T-helper 2 cell (primary cell): ENCODE results near the gene DNAJC11.
"Not testable (repeated sequence)": the region's sequence is repeated elsewhere in the genome, so short reads cannot be mapped to it uniquely, and the experiment has no call there.

ENCODE experiments used
- DNase-seq, 5 experiments: peaks; one replicate each; pipeline versions ENCODE4 v3.0.0 to v3.0.0-alpha.2; 2012 to 2022

DNAJC11 gene

DNA sequence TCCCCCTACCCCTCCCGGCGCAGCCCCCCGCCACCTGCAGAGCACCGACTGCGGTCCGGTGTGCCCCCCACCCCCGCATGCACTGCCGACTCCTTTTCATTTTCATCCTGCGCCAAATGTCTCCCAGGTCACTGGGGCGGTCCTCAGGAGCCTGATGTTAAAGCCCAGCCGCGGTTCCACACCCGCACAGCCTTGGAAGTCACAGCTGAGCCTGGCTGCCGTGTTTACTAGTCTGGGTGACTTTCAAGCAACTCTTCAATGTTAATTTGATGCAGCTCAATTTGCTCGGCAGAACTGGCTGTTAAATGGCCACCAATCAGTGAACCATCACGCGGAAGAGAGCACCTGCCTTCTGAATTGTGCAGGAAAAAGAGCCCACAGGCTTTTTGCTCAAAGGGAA lies 49.7 kb downstream of the DNAJC11 start:
- DNase-seq, result no peak

DNA sequence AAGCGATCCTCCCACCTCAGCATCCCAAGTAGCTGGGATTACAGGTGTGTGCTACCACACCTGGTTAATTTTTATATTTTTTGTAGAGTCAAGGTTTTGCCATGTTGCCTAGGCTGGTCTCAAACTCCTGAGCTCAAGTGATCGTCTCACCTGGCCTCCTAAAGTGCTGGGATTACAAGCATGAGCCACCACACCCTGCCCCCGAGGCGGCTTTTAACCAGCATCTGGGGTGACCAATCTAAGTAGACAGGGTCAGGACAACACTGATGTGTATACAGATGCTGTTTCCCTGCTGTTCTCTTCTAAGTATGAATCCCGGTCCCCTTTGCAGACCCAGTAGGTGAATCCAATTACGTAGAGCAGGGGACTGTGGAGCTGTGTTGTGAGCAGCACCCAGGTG lies 53.1 kb downstream of the DNAJC11 start:
- no peak for DNase-seq

DNA sequence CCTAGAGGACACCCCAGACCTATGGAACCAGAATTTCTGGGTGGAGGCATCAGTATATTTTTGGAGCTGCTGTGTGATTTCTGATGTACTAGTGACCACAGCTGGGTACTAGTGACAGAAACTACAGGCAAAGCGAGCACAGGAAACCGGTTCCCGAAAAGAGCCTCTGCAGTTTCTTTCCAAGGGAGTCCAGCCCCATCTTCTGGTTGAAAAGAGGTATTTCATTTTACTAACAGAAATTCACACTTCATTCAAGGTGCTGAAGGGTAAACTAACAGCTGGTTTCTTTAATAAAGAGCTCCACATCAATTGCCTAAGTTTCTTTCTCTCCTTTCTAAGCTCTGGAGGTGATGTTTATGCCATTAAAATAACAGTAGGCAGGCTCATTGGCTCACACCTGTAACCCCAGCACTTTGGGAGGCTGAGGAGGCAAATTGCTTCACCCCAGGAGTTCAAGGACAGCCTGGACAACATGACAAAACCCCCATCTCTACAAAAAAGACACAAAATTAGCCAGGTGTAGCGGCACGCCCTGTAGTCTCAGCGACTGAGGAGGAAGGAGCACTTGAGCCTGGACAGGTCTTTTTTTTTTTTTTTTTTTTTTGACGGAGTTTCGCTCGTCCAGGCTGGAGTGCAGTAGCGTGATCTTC lies 55.0 kb downstream of the DNAJC11 start:
- peak in 2 of 5 experiments; percentile 25 to 63 for DNase-seq

DNA sequence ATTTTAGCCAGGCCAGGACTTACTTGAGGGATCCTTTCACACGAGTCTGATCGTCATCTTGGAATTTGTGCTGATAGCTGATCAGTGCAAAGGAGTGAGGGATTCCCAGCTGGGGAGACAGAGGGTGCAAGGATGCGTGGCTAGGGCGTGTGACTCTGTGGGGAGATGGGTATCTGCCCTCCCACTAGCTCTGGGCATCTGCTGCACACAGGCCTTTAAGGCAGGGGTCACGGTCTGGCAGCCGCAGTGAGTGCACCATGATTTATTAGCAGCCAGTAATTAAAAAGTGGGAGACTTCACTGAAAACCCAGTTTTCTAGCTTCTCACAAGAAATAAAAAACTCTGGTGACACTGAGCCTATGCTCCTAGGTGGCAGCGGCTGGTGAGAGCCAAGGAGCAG lies 56.6 kb downstream of the DNAJC11 start:
- DNase-seq, result no peak

DNA sequence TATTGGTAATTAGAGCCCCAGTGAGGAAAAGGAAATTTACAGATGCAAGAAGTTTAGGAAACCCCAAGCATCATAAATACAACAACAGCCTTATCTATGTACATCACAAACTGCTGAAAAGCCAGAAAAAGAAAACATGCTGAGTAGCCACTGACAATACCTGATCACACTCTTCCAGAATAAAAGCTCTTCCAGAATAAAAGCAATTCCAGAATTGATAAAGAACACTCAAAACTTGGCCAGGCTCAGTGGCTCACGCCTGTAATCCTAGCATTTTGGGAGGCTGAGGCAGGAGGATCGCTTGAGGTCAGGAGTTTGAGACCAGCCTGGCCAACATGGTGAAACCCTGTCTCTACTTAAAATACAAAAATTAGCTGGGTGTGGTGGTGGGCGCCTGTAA lies 60.7 kb downstream of the DNAJC11 start:
- DNase-seq, result not testable (repeated sequence)

DNA sequence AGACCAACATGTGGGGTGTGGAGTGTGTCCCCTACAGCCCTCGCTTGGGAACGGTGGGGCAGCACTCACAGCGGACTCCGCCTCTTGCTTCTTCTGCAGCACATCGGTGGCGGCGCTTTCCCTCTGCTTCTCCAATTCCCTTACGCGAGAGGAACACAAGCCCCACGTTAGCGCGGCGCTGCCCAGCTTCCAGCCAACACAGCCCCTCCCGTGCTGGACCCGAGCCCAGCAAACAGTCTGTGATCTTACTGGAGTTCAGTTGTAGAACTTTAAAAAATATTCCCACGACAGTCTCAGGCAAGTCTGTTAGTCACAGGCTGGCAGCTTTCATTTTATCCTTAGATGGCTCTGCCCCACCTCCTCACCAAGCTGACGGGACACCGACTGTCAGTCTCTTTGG lies 63.4 kb downstream of the DNAJC11 start:
- no peak for DNase-seq

DNA sequence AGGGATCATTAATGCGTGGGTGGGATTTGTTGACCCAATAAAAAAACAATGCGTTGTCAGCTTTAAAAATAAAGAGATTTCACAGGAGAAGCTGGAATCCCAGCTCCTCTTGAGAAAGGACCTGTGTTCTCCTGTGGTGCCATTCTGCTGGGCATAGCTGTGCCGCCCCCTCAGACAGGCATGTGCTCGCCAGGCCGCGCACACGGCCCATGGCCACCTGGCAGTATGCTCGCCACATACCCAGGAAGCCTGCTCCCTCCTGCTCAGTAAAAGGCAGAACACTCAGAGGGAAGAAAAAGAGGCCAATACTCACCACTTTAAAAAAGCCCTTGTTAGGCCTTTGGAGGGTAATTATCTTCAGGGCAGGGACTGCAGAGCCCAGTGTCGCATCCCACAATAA lies 63.8 kb downstream of the DNAJC11 start:
- DNase-seq, result no peak

DNA sequence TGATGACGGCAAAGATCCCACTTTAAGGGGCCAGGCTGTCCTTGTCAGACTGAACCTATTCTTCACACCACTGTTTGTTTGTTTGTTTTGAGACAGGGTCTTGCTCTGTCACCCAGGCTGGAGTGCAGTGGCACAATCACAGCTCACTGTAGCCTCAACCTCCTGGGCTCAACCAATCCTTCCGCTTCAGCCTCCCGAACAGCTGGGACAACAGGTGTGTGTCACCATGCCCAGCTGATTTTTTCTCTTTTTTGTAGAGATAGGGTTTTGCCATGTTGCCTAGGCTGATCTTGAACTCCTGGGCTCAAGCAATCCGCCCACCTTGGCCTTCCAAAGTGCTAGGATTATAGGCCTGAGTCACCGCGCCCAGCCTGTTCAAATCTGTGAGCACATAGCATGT lies 64.8 kb downstream of the DNAJC11 start:
- DNase-seq, result not testable (repeated sequence)

DNA sequence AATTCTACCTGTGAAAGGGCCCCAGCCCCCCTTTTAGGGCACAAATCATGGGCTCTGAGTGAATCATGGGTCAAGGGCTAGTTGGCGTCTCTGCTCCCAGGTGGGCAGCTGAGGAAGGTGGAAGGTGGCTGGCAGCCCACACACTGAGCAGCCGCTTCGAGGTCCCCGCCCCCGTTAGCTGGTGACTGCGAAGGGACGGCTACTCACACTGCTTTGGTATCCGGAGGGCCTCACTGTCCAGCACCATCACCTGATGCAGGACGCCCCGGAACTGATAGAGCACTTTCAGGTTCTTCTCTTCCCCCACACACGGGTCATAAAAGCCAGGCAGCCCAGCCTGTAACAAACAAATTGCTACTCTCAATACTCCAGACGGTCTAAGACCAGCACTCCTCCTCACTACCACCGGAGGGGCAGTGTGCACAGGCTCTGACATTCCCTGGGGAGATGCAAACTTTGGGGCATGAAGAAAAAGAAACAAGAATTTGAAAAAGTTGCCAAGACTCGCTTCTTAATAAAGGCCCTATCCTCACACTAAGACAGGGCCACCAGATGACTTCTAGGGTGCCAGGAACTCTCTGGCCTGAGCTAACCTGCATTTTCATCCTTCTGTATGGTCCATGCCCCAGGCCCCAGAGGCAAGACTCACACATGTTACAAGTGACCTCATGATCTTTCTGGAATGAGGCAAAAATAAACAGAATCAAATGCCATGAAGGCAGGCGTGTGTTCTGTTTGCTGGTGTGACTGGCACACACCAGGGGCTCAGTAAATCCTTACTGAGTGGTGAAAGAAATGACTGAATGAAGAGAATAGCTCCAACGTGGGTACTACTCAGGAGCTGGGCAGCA lies 65.5 kb downstream of the DNAJC11 start:
- DNase-seq, result no peak

DNA sequence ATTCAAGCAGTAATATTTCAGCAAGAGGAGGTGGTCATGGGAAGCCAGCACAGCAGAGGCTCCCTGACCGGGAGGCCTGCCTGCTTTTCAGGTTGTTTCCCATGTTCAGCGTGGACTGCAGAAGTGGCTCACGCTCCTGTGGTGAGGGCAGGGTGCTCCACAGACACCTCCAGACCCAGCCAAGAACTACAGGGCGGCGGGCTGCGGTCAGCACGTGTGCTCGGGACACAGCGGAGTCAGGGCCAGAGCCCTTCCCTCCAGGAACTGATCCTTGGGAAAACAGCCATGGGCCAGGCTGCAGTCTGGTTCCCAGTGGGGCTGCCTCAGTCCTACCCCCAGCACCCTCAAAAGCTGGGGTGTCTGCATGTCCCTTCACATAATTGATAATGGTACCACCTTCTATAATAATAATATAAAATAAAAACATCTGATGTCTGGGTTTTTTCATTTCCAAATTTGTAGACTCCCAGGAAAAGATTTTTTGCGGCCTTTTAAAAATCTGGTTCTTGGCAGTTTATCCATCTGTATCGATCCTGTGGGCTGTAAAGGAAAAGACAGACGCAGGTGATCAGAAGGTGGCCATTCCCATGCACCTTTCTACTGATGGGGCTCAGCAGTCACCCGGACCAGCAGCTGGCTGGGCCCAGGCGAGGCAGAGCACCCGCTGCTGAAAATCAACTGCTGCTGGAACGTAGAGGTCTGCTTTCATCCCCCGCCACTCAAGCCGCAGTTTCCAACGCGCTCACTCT lies 66.3 kb downstream of the DNAJC11 start:
- DNase-seq, result no peak

DNA sequence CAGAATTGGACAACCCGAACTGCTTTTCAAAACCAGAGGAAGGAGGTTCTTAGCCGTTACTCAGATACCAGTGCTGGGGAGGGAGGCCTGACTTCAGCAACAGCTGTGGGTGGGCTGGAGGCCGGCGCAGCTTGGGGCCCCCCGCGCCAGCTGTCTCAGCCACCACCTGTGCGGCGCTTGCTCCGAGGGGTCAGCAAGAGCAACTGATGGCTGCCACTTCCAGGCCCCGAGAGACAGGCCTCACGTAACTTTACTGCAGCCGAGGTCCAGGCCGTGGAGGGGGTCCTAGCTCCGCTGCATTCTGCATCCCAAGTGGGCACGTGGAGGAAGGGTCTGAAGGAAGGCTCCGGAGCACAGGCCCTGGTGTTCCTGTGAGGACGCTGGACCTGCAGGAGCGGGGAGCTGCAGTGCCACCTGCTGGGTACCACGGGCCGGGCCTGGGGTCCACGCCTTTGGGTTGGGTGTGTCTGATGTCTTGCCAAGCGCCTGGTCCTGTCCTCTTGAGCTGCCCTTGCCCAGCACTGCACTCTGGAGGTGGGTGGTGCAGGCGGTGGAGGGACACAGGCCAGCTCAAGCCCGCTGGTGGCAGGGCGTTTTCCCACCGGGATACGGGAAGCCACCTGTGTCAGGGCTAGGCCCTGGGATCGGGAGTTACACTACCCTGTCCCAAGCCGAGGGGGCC lies 67.1 kb downstream of the DNAJC11 start:
- DNase-seq, result peak in 3 of 5 experiments; percentile 12 to 33 (median 15)

DNA sequence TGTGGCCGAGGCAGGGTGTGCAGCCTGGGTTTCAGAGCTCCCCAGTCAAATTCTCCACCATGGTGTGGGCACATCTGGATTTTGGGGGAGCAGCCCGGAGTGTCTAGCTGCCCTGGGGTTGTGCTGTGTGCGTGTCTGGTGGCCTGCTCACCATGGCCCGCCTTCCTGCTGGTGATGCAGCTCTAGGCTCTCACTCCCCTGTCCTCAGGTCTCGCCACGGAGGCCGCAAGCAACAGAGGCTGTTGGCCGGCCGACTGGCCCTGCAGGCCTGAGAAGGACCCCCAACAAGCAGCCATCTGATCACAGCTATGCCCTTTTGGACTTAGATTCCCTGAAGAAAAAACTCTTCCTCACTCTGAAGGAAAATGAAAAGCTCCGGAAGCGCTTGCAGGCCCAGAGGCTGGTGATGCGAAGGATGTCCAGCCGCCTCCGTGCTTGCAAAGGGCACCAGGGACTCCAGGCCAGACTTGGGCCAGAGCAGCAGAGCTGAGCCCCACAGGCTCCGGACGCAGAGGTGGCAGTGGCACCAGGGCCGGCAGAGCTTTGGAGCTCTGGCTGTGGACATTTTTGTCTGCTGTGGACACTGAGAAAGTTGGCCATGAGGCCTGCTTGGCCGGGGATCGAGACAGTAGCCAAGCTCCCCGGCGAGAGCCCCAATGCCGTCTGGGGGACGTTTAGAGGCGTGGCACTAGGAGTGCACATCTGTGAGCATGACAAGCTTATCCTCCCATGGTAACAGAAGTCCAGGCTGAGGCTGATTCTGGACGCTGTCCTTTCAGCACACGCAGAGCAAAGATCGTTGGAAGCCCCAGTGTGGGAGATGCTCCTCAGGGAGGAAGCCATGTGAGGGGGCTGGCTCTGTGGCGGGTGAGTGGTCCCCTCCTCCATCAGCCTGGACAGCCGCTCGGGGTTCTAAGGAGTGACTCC lies 68.8 kb downstream of the DNAJC11 start:
- DNase-seq, result no peak

DNA sequence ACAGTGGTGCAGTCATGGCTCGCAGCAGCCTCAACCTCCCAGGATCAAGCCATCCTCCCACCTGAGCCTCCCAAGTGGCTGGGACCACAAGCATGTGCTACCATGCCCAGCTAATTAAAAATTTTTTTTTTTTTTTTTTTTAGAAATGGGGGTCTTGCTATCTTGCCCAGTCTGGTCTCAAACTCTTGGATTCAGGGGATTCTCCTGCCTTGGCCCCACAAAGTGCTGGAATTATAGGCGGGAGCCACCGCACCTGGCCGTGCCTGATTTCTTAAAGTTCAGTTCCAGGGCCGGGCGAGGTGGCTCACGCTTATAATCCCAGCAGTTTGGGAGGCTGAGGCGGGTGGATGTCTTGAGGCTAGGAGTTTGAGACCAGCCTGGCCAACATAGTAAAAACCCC lies 70.6 kb downstream of the DNAJC11 start:
- DNase-seq, result no peak

DNA sequence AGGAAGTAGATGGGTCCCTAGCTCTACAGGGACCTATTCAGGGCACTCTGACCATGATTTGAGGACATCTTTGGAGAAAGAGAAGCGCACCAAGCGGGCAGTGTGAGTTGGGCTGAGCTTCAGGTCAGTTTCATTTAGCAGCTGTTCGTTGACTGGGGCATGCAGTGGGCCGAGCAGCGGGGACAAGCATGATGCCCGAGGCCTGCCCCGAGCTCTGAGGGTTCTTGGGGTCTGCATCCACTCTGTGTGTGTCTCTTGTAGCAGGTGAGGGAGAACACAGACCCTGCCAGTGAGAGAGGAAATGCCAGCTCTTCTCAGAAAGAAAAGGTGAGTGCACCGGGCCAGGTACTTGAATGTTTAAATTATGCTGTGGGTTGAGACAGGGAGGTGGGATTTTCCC lies 71.6 kb downstream of the DNAJC11 start:
- DNase-seq, result no peak

DNA sequence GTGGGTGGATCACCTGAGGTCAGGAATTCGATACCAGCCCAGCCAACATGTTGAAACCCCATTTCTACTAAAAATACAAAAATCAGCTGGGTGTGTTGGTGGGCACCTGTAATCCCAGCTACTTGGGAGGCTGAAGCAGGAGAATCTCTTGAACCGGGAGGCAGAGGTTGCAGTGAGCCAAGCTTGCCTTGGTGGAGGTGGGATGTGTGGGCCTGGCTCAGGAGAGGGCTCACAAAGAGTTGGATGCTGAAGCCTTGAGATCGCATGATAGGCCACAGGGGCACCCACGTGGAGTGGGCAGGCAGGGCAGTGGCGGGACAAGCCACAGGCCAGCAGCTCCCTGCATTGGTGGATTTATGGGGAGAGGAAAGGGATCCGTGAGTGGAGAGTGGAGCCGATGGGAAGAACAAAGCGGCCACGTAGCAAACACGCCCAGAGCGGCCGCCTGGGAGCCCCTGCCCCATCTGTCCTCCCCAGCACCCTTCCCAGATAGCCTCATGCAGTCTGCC lies 72.6 kb downstream of the DNAJC11 start:
- DNase-seq, result no peak

DNA sequence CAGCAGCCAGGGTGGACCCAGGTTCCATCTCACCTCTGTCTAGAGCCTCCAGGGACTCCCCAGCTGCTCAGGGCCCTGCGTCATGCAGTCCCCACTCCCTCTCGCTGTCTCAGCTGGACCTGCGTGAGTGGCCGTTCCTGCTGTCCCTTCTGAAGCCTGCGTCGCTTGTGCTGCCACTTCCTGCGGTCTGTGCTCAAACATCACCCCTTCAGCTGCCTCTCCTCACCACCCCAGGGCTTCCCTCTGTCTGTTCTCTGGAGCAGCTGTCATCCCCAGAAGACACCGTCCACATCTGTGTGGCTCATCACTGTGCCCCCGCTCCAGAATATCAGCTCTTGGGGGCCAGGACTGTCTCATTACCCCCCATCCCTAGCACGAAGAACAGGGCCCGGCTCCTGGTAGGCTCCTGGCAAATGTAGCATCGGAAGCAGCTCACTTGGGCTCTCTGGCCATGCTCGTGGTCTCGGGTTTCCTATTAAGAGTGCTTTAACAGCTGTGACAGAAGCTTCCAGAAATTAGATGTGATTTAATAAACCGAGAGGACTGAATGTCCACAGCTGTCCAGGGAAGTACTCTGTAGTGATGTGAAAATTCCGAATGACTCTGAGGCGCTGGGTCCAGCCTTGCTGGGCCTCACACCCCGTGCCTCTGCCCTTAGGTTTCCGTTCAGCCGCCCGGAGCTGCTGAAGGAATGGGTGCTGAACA lies 73.6 kb downstream of the DNAJC11 start:
- no peak for DNase-seq

DNA sequence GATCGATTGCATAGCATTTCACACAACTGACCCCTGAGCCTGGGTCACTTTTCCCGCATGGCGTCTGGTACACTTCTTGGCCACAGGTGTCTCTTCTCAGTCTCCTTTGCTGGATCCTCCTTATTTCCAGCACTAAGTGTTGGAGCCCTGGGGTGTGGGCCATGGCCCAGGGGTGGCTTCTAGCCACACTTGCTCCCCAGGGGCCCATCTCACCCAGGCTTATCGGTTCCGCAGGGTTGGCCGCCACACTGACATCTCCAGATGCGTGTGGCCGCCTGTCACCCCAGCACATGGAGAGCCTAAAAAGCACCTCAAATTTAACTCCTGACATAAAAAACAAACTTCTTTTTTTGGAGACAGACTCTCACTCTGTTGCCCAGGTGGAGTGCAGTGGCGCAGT lies 74.6 kb downstream of the DNAJC11 start:
- no peak for DNase-seq

DNA sequence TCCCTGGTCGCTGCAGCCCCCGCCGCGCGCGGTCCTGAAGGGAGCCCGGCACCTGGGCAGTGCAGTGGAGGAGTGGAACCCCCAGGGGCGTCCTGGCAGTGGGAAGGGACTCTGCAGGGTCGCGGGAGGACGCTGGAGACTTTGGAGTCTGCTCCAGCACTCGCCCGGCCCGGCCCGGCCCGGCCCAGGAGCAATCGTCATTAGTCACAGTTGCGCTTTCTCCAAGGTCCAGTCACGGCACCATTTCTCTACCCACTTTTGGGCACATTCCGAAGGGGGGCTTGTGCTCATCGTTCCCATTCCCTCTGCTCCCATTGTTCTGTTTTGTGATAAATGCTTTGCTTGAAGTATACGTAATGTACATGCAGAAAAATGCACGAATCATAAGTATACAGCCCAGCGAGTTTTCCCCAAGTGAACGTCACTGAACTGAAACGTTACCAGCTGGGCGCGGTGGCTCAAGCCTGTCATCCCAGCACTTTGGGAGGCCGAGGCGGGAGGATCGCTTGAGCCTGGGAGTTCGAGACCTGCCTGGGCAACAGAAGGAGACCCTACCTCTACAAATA lies 75.9 kb downstream of the DNAJC11 start:
- DNase-seq, result peak in 1 of 5 experiments; percentile 43

DNA sequence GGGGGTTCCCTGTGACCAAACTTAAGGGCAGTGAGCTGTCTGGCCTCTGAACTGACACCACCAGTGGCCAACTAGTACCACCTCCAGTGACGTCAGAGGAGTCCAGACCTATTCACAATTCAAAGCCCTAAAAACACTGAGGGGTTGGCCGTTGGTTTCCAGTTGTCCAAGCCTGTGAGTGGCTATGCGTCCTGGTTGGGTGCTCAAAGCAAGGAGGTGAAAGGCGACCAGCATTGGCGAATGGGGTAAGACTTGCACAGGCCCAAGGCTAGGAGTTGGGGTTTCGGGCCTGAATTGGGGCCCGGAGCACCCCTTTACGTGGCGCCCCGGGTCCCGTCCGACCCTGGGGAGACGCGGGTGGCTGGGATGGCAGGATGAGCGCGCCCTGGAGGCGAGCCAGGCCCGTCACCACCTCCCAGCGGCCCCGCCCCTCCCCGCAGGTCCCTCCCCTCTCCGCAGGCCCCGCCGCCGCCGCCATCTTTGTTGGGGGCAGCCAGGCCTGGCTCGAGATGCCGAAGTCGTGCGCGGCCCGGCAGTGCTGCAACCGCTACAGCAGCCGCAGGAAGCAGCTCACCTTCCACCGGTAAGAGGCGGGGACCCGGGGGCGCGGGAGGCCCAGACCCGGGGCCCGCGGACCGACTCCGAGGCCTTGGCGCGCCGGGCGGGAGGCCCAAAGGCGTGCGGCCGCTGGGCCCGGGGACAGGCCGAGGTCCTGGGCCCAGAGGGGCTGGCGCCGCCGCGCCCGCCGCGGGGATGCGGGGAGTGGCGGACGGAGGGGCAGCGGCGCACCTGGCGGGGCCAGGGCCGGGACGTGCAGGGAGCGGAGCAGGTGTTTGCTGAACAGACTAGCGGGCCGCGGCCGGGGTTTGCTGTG lies 76.7 kb downstream of the DNAJC11 start, which contains the start of gene THAP3:
Gene THAP3, plus strand, starts transcription at position 159 of the 874 bp plus-strand sequence. Its CDS starts 351 bp downstream, at position 510.
- DNase-seq, result peak; percentile 75 to 90 (median 86)
